GM15510 (cell line): ENCODE results near the gene RGS7BP.

ENCODE experiments used
- POLR2A ChIP-seq: IDR thresholded peaks from 3 replicates; pipeline ENCODE4 v1.6.1; 2011; ENCODE audit warnings: borderline replicate concordance; ENCODE audit not compliant: insufficient read length; ENCODE audit errors: extremely low read depth

RGS7BP gene

DNA sequence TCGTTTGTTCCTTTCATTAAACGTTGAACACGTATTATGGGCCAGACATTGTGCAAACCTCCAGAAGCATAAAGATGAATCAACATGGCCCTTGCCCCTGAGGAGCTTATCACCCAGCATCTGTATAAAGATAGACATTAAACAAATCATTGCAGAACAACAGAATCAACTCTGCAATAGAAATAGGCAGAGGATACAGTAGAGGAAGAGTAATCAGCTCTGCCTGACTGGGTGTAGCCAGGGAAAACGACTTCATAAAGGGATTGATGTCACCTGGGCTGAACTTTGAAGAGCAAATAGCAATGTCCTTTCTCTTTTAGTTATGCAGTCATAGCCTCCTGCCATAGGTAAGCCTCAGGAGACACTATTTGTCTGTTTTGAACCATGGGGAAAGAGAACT is 13.4 kb downstream of the RGS7BP start:
- TF ChIP-seq POLR2A = no peak

GRCh38 chr5:64526734-64527439 is 21.1 kb downstream of the RGS7BP start:
- no peak for TF ChIP-seq POLR2A

- no peak for TF ChIP-seq POLR2A
Measured at GRCh38 chr5:64530076-64530475, 24.3 kb downstream of the RGS7BP start.

GRCh38 chr5:64532212-64532611 is 26.4 kb downstream of the RGS7BP start:
- no peak for TF ChIP-seq POLR2A

- no peak for TF ChIP-seq POLR2A
Measured at GRCh38 chr5:64532657-64533056, 26.8 kb downstream of the RGS7BP start.

GRCh38 chr5:64534033-64534432 is 28.2 kb downstream of the RGS7BP start:
- TF ChIP-seq POLR2A = no peak

- TF ChIP-seq POLR2A = no peak
Measured at GRCh38 chr5:64557911-64558310, 52.1 kb downstream of the RGS7BP start.

DNA sequence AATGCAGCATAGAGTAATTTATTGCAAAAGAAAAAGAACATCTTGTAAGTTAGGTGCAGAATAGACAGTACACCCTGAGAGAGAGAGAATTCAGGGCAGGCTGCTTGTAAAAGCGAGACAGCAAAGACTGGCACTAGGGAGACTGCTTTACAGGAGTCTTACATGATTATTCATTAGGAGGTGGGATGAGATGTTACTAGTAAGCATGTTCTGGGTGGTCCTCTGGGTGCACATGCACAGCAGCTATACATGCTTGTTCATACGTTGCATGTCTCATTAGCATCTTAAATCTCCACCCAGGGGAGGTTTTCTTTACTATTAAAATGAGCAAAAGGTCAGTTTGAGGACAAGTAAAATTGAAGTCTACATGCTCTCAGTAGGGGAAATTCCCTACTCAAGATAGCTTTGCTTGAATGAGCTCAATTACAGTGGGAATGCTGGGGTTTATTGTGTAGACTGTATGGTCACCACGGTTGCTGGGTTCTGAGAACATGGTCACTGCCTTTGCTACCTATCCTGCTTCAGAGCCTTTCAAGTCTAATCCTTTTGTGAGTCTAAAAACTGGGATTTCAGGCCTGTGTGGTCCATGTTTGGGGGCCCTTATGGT is 60.6 kb downstream of the RGS7BP start:
- no peak for TF ChIP-seq POLR2A

GRCh38 chr5:64569858-64570257 is 64.0 kb downstream of the RGS7BP start:
- no peak for TF ChIP-seq POLR2A

DNA sequence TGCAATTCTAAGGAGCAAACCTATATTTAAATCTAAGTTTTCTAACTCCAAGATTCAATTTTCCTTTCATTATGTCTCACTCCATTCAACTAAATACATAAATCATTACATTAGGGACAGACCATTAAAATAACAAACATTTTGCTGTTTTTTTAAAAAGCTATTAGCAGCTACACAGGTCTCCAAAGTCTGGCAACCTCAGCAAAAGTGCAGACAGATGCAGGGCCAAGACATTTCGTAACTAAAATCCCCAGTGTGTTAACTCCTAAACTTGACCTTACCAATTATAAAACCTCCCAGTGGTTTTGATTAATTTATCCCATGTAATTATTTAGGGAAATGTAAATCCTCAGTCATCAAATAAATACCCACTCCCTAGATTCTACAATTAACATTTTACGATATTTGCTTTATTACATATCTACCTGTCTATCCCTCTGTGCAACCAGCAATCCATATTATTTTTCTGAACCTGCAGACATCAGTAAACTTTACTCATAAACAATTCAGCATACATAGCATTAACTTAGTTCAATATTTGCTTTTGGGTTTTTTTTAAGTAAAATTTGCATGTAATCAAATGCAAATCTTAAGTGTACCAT is 64.7 kb downstream of the RGS7BP start:
- no peak for TF ChIP-seq POLR2A

- TF ChIP-seq POLR2A = no peak
Measured at GRCh38 chr5:64575561-64575960, 69.7 kb downstream of the RGS7BP start.

DNA sequence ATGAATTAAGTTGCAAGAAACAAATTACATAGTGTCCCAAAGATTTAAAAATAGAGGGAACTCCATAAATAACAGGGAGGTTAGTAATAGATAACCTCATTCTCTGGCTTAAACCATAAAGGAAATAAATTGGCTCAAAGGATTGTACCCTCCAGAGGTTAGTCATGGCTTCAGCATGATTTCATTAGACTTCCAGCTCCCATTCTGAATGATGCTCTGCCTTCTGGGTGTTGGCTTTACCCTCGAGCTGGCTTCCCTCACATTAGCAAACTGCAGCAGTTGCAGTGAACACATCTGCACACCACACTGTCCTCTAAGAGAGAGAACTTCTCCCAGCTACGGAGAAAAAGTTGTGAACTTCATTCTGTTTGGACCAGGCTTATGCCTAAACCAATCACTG is 70.4 kb downstream of the RGS7BP start:
- no peak for TF ChIP-seq POLR2A

DNA sequence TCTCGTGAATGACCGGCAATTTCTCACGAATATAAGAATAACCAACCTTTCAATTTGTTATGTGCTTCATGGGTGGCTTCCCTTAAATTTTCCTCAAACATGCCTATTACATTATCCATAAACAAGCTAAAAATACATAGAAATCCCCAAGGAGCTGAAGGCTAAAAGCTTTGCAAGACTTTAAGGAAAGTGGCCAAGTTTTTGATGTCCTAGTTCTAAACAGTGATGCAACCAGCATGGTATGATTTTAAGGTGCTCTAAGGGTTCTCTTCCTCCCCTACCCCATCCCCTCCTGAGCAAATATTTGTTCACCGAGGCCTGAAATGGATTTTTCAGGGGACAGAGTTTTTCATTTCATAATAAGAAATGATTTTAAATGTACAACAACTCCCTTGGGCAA is 79.8 kb downstream of the RGS7BP start:
- no peak for TF ChIP-seq POLR2A

GRCh38 chr5:64587370-64587769 is 81.6 kb downstream of the RGS7BP start:
- TF ChIP-seq POLR2A = no peak

DNA sequence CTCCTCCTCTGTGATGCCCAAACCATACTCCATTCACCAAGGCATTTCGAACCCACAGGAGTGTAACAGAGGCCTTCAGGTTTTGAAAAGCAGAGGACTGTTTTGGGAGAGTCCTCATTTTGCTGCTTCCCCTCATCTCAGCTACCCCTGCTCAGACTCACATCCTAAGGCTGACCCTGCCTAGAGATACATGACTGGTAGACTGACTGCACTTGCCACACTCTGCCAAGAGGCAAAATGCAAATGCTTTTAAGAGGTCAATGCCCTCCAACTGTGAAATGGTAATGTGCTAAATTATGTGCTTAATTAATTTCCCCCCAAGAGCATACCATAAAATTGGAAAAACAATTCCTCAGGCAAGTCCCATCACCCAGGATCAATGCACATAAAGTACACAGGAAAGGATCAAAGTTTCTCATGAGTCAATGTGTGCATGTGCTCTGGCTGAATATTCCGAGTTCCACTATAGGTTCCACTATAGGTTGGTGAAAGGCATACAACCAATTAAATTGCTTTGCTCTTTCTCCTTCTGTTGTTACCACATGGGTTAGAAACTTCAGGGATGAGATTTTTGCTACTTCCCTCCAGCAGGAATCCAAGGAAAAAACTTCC is 87.0 kb downstream of the RGS7BP start:
- no peak for TF ChIP-seq POLR2A
